Liver (tissue), 9 donors: ENCODE data around the gene DMAC2. TPM values are rescaled to one million over a fixed set of nuclear protein-coding genes. Genes with fewer than 3 reads are reported as not detected.
A peak's percentile ranks its signal among the peaks of the same experiment; 100 is the strongest.

Experiments used
- DNase-seq: peaks from one replicate; pipeline ENCODE4 v3.0.0-alpha.2; 2017; ENCODE audit warnings: low spot score
- H3K27ac ChIP-seq, 2 donors: one replicate each; pipeline ENCODE4 v1.7.0; 2013; ENCODE audit warnings: inconsistent platforms in 2 of 2, low read length in 2 of 2, control low read depth in 1 of 2, low read depth in 1 of 2, mild to moderate bottlenecking in 1 of 2
- H3K27me3 ChIP-seq, 4 donors: one replicate each; pipeline versions ENCODE4 v1.6.1 to v1.7.0; 2013; ENCODE audit warnings: low read length in 3 of 4, inconsistent platforms in 1 of 4, mild to moderate bottlenecking in 1 of 4, moderate library complexity in 1 of 4; ENCODE audit not compliant: control insufficient read depth in 4 of 4, insufficient read depth in 4 of 4
- H3K36me3 ChIP-seq, 4 donors: one replicate each; pipeline versions ENCODE4 v1.6.1 to v1.7.0; 2013; ENCODE audit warnings: low read length in 3 of 4, mild to moderate bottlenecking in 3 of 4, low read depth in 1 of 4, moderate library complexity in 1 of 4; ENCODE audit not compliant: control insufficient read depth in 4 of 4, insufficient read depth in 3 of 4
- H3K4me1 ChIP-seq, 4 donors: one replicate each; pipeline versions ENCODE4 v1.6.1 to v1.7.0; 2013; ENCODE audit warnings: low read length in 3 of 4, mild to moderate bottlenecking in 3 of 4, moderate library complexity in 1 of 4; ENCODE audit not compliant: control insufficient read depth in 4 of 4, insufficient read depth in 4 of 4
- H3K4me3 ChIP-seq, 3 donors: one replicate each; pipeline versions ENCODE4 v1.6.1 to v1.7.0; 2013; ENCODE audit warnings: low read length in 3 of 3, control low read depth in 1 of 3, low read depth in 1 of 3, mild to moderate bottlenecking in 1 of 3
- H3K9ac ChIP-seq, 2 donors: one replicate each; pipeline ENCODE4 v1.7.0; 2013; ENCODE audit warnings: low read length in 2 of 2, mild to moderate bottlenecking in 2 of 2, moderate library complexity in 2 of 2, control low read depth in 1 of 2, low read depth in 1 of 2
- H3K9me3 ChIP-seq, 4 donors: one replicate each; pipeline versions ENCODE4 v1.6.1 to v1.7.0; 2013; ENCODE audit warnings: low read length in 3 of 4; ENCODE audit not compliant: control insufficient read depth in 4 of 4
- ATF3 ChIP-seq: IDR thresholded peaks from 2 replicates; pipeline ENCODE4 v1.6.1; 2016; ENCODE audit warnings: antibody characterized with exemption
- CTCF ChIP-seq: fragments of 150-350 bp; IDR thresholded peaks from 2 replicates; pipeline ENCODE4 v1.5.1; 2017; ENCODE audit warnings: improper control_type of control experiment, low read depth, low read length; ENCODE audit not compliant: missing input control
- EGR1 ChIP-seq, 2 donors: IDR thresholded peaks; 2 replicates each; pipeline ENCODE4 v1.6.1; 2016 to 2018; ENCODE audit warnings: antibody characterized with exemption in 2 of 2, low read depth in 2 of 2
- FOXA1 ChIP-seq: IDR thresholded peaks from 2 replicates; pipeline ENCODE4 v1.6.1; 2016; ENCODE audit warnings: antibody characterized with exemption
- FOXA2 ChIP-seq: IDR thresholded peaks from 2 replicates; pipeline ENCODE4 v1.6.1; 2016; ENCODE audit warnings: antibody characterized with exemption
- GABPA ChIP-seq, 2 donors: IDR thresholded peaks in 1 of 2; conservative IDR thresholded peaks in 1 of 2; 2 replicates each; pipeline ENCODE4 v1.6.1; 2016; ENCODE audit warnings: antibody characterized with exemption in 2 of 2, mild to moderate bottlenecking in 1 of 2, moderate library complexity in 1 of 2
- HNF4A ChIP-seq, 2 donors: conservative IDR thresholded peaks; 2 replicates each; pipeline ENCODE4 v1.6.1; 2016; ENCODE audit warnings: antibody characterized with exemption in 2 of 2, mild to moderate bottlenecking in 2 of 2
- HNF4G ChIP-seq: IDR thresholded peaks from 2 replicates; pipeline ENCODE4 v1.6.1; 2016; ENCODE audit warnings: antibody characterized with exemption
- JUND ChIP-seq, 2 donors: IDR thresholded peaks; 2 replicates each; pipeline ENCODE4 v1.6.1; 2016; ENCODE audit warnings: antibody characterized with exemption in 2 of 2
- MAX ChIP-seq: IDR thresholded peaks from 2 replicates; pipeline ENCODE4 v1.6.1; 2016; ENCODE audit warnings: antibody characterized with exemption
- NR2F2 ChIP-seq: IDR thresholded peaks from 2 replicates; pipeline ENCODE4 v1.6.1; 2016; ENCODE audit warnings: antibody characterized with exemption
- RAD21 ChIP-seq, 2 donors: IDR thresholded peaks; 2 replicates each; pipeline ENCODE4 v1.6.1; 2016; ENCODE audit warnings: antibody characterized with exemption in 2 of 2, mild to moderate bottlenecking in 2 of 2
- REST ChIP-seq: IDR thresholded peaks from 2 replicates; pipeline ENCODE4 v1.6.1; 2016; ENCODE audit warnings: antibody characterized with exemption, mild to moderate bottlenecking
- RXRA ChIP-seq, 2 donors: IDR thresholded peaks; 2 replicates each; pipeline ENCODE4 v1.6.1; 2017 to 2018; ENCODE audit warnings: antibody characterized with exemption in 2 of 2, mild to moderate bottlenecking in 1 of 2
- SP1 ChIP-seq: IDR thresholded peaks from 2 replicates; pipeline ENCODE4 v1.6.1; 2018; ENCODE audit warnings: antibody characterized with exemption, mild to moderate bottlenecking
- TAF1 ChIP-seq: conservative IDR thresholded peaks from 2 replicates; pipeline ENCODE4 v1.6.1; 2016; ENCODE audit warnings: antibody characterized with exemption, mild to moderate bottlenecking
- YY1 ChIP-seq: IDR thresholded peaks from 2 replicates; pipeline ENCODE4 v1.6.1; 2016; ENCODE audit warnings: antibody characterized with exemption, mild to moderate bottlenecking
- ZBTB33 ChIP-seq: IDR thresholded peaks from 2 replicates; pipeline ENCODE4 v1.6.1; 2016; ENCODE audit warnings: antibody characterized with exemption
- WGBS: extraction: QIAGEN DNeasy Blood & Tissue Kit; methylation state at CpG from one replicate; pipeline ENCODE4 v1.1.7; 2013; 5-methylcytosine and 5-hydroxymethylcytosine counted together
- polyA plus RNA-seq, 2 donors: library from polyadenylated mRNA; stranded (reverse) in 1 of 2; unstranded in 1 of 2; fragments of 200-250 nt in 1 of 2; fragments of >200 nt in 1 of 2; fragmentation: Nextera tagmentation in 1 of 2; extraction: Ambion mirVana in 1 of 2; gene quantifications; one replicate each; pipeline versions ENCODE4 v1.2.1 to v1.2.3, GENCODE V29; 2013 to 2015
- total RNA-seq, 2 donors: library from RNA; depleted of rRNA; stranded (reverse); fragments of >200 nt; gene quantifications; one replicate each; pipeline ENCODE4 v1.2.3, GENCODE V29; 2014
- donor health status: healthy.
- donor health status: healthy.
- donor health status: healthy.
- donor health status: healthy.
- donor health status: healthy.

Gene DMAC2
- total and polyA plus RNA-seq, 4 donors, result 17.1 to 28.8 (median 24.2) TPM

GRCh38 chr19:41411100-41411967 is 28.4 kb downstream of the DMAC2 start (continued):
- TF ChIP-seq ZBTB33 (no peak), TAF1 (no peak), FOXA2 (no peak), EGR1 (IDR thresholded peaks at IDR 0.05; ENCODE audit: low read depth in 2 of 2) (no peak)

GRCh38 chr19:41410336-41411054 is 29.2 kb downstream of the DMAC2 start:
- Histone ChIP-seq H3K9me3 (no peaks in the 10 kb centered on the region), H3K9ac (no peak overlapping the region), H3K4me3 (no peak overlapping the region), H3K4me1 (peaks cover 9 to 15% (median 11%) of the 10 kb centered on the region in 4 donors), H3K36me3 (peaks cover 5 to 35% (median 22%) of the 10 kb centered on the region in 4 donors), H3K27ac (peak overlapping the region in 1 of 2 donors; percentile 43), H3K27me3 (no peaks in the 10 kb centered on the region)
- TF ChIP-seq NR2F2 (no peak), JUND (IDR thresholded peaks at IDR 0.05) (no peak), EGR1 (IDR thresholded peaks at IDR 0.05; ENCODE audit: low read depth in 2 of 2) (no peak), RAD21 (IDR thresholded peaks at IDR 0.05) (no peak), FOXA1 (no peak), YY1 (no peak), SP1 (no peak), TAF1 (no peak), FOXA2 (no peak), MAX (no peak), RXRA (IDR thresholded peaks at IDR 0.05) (no peak), HNF4G (no peak), CTCF (no peak), ATF3 (no peak), REST (no peak), HNF4A (conservative IDR thresholded peaks at IDR 0.05) (no peak), ZBTB33 (no peak), GABPA (IDR thresholded peaks at IDR 0.05 in 1 of 2, conservative IDR thresholded peaks at IDR 0.05 in 1 of 2) (no peak)
- 91% methylated on average over 23 of the region's 23 CpGs for WGBS
- DNase-seq, result no peak
